PC-3 (cell line): ENCODE measurements around the gene SH3PXD2A.

Experiments
- CTCF ChIP-seq: fragments of 300-600 bp; sonication (generic); conservative IDR thresholded peaks from 2 replicates; pipeline ENCODE4 v1.5.1; 2017; ENCODE audit warnings: antibody characterized with exemption, low read depth, mild to moderate bottlenecking, low read length
- EZH2 ChIP-seq: fragments of 300-600 bp; sonication (generic); IDR thresholded peaks from one replicate; pipeline ENCODE4 v1.6.1; 2017; ENCODE audit warnings: antibody characterized with exemption, mild to moderate bottlenecking, low read length; ENCODE audit not compliant: unreplicated experiment
- EZH2phosphoT487 ChIP-seq: fragments of 300-600 bp; sonication (generic); IDR thresholded peaks from 2 replicates; pipeline ENCODE4 v1.6.1; 2018; ENCODE audit warnings: mild to moderate bottlenecking, antibody characterized with exemption, low read length, borderline replicate concordance

GRCh38 chr10:103673606-103674005, 181.8 kb downstream of the SH3PXD2A start:
- TF ChIP-seq CTCF (no peak), EZH2phosphoT487 (no peak), EZH2 (no peak)
